HG03095 (cell line): ENCODE measurements around the gene KLHL30.

Experiments
- ATAC-seq: cut with Tn5 transposase; IDR thresholded peaks from one replicate; pipeline ENCODE4 v1.9.1; 2021; ENCODE audit warnings: moderate library complexity; ENCODE audit not compliant: unreplicated experiment

KLHL30 gene

GRCh38 chr2:238172439-238172838 lies 34.0 kb downstream of the KLHL30 start:
- ATAC-seq = no peak

- no peak for ATAC-seq
Measured at GRCh38 chr2:238173692-238174091, 35.2 kb downstream of the KLHL30 start.

- ATAC-seq = no peak
Measured at GRCh38 chr2:238174291-238174690, 35.8 kb downstream of the KLHL30 start.

GRCh38 chr2:238174701-238175100 lies 36.2 kb downstream of the KLHL30 start:
- no peak for ATAC-seq

- no peak for ATAC-seq
Measured at GRCh38 chr2:238176613-238177012, 38.1 kb downstream of the KLHL30 start.

- ATAC-seq = no peak
Measured at GRCh38 chr2:238180554-238180953, 42.1 kb downstream of the KLHL30 start.

- no peak for ATAC-seq
Measured at GRCh38 chr2:238182362-238182761, 43.9 kb downstream of the KLHL30 start.

GRCh38 chr2:238183821-238184220 lies 45.4 kb downstream of the KLHL30 start:
- ATAC-seq = no peak

GRCh38 chr2:238187618-238188548 lies 49.4 kb downstream of the KLHL30 start:
- ATAC-seq = no peak

- no peak for ATAC-seq
Measured at GRCh38 chr2:238190445-238190844, 52.0 kb downstream of the KLHL30 start.
